Hepatocyte (in vitro differentiated cells): ENCODE measurements around the gene MXI1. TPM values are rescaled to one million over a fixed set of nuclear protein-coding genes. Genes with fewer than 3 reads are reported as not detected.

Source experiments
- DNase-seq: peaks from one replicate; pipeline ENCODE4 v3.0.0-alpha.2; 2016; ENCODE audit warnings: low spot score
- H2AFZ ChIP-seq: fragments of 200-600 bp; sonication (generic); 2 replicates; pipeline ENCODE4 v1.6.0; 2016; ENCODE audit warnings: antibody characterized with exemption, mild to moderate bottlenecking
- H3K27ac ChIP-seq: fragments of 200-600 bp; sonication (generic); 2 replicates; pipeline ENCODE4 v1.5.1; 2016; ENCODE audit warnings: mild to moderate bottlenecking
- H3K27me3 ChIP-seq: fragments of 200-600 bp; sonication (generic); 2 replicates; pipeline ENCODE4 v1.6.1; 2016
- H3K36me3 ChIP-seq: fragments of 200-600 bp; sonication (generic); replicated peaks from 2 replicates; pipeline ENCODE4 v1.5.1; 2016; ENCODE audit warnings: low read depth; ENCODE audit not compliant: insufficient read depth
- H3K4me1 ChIP-seq: fragments of 200-600 bp; sonication (generic); 2 replicates; pipeline ENCODE4 v1.5.1; 2016; ENCODE audit warnings: mild to moderate bottlenecking, moderate library complexity; ENCODE audit not compliant: insufficient read depth
- H3K4me2 ChIP-seq: fragments of 200-600 bp; sonication (generic); 2 replicates; pipeline ENCODE4 v1.6.0; 2016
- H3K4me3 ChIP-seq: fragments of 200-600 bp; sonication (generic); 2 replicates; pipeline ENCODE4 v1.5.1; 2016; ENCODE audit warnings: mild to moderate bottlenecking
- H3K79me2 ChIP-seq: fragments of 200-600 bp; sonication (generic); 2 replicates; pipeline ENCODE4 v1.6.0; 2017; ENCODE audit warnings: mild to moderate bottlenecking
- H3K9me2 ChIP-seq: fragments of 200-600 bp; sonication (generic); replicated peaks from 2 replicates; pipeline ENCODE4 v1.6.0; 2017; ENCODE audit warnings: mild to moderate bottlenecking; ENCODE audit not compliant: insufficient read depth
- H3K9me3 ChIP-seq: fragments of 200-600 bp; sonication (generic); 2 replicates; pipeline ENCODE4 v1.5.1; 2016; ENCODE audit warnings: low read depth, mild to moderate bottlenecking
- H4K20me1 ChIP-seq: fragments of 200-600 bp; sonication (generic); 2 replicates; pipeline ENCODE4 v1.6.0; 2016; ENCODE audit warnings: mild to moderate bottlenecking; ENCODE audit not compliant: insufficient read depth, poor library complexity, severe bottlenecking
- EZH2 ChIP-seq: fragments of 200-600 bp; sonication (generic); IDR thresholded peaks from 2 replicates; pipeline ENCODE4 v1.6.1; 2016; ENCODE audit warnings: antibody characterized with exemption, mild to moderate bottlenecking, borderline replicate concordance
- EZH2phosphoT487 ChIP-seq: fragments of 200-600 bp; sonication (generic); IDR thresholded peaks from one replicate; pipeline ENCODE4 v1.6.1; 2018; ENCODE audit warnings: antibody characterized with exemption, mild to moderate bottlenecking, low read depth, moderate library complexity; ENCODE audit not compliant: unreplicated experiment, severe bottlenecking
- WGBS: methylation state at CpG from one replicate; pipeline ENCODE4 v1.1.6; 2016; ENCODE audit warnings: low lambda C conversion rate; ENCODE audit errors: missing lambda C conversion rate; 5-methylcytosine and 5-hydroxymethylcytosine counted together
- polyA plus RNA-seq: library from polyadenylated mRNA; unstranded; fragments of >200 nt; fragmentation: Nextera tagmentation; extraction: Ambion mirVana; gene quantifications from 2 replicates; pipeline ENCODE4 v1.2.1, GENCODE V29; 2016
- total RNA-seq: library from RNA; depleted of rRNA; stranded (reverse); fragments of >200 nt; gene quantifications from 2 replicates; pipeline ENCODE4 v1.2.3, GENCODE V29; 2014
- TF ChIP-seq, protein P1 (sequence below): fragments of 200-600 bp; sonication (generic); IDR thresholded peaks from 2 replicates; pipeline ENCODE4 v1.5.1; 2016; ENCODE audit warnings: antibody characterized with exemption, mild to moderate bottlenecking; ENCODE audit not compliant: poor library complexity

The MXI1 gene
- total and polyA plus RNA-seq, 2 experiments from 2014 or later: 14.2 to 14.8 TPM

DNA sequence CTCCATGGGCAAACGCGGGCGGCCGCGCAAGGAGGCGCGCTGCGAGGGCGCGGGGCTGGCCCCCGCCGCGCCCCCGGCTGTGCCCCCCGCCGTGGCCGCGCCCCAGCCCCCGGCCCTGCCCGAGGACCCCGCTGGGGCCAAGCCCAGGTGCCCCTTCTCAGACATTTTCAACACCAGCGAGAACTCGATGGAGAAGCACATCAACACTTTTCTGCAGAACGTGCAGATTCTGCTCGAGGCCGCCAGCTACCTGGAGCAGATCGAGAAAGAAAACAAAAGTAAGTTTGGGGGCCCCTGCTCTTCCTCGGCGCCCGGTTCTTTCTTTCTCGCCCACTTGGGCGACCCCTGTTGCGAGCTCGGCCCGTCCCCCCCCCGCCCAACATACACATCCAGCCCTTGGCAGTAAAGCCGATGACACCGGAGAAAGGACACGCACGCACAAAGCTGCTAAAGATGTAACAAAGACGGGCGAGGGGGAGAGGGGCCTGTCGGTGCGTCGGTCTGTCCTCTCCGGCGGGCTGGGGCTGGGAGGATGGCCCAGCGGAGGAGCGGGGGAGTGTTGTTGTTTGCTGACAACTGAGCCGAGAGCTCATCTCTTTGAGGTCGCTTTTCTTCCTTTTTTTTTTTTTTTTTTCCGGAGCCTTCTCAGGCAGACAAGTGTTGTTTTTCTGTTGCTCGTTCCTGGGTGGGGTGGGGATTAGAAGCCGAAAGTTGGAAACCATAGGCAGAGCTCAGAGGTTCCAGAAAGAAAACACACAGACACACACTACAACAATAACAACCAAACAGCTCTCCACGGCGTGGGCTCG lies 604 bp downstream of the MXI1 start:
- Histone ChIP-seq H2AFZ (peak overlapping the region; percentile 92), H3K27ac (peak overlapping the region; percentile 93), H3K4me2 (peak overlapping the region; percentile 93), H3K9me2 (no peaks in the 10 kb centered on the region), H4K20me1 (no peaks in the 10 kb centered on the region), H3K79me2 (peaks cover 11% of the 10 kb centered on the region), H3K4me3 (peak overlapping the region; percentile 88), H3K9me3 (no peaks in the 10 kb centered on the region), H3K4me1 (peaks cover 11% of the 10 kb centered on the region), H3K36me3 (no peaks in the 10 kb centered on the region), H3K27me3 (no peaks in the 10 kb centered on the region)
- TF ChIP-seq EZH2: no peak
- TF ChIP-seq, protein P1, sequence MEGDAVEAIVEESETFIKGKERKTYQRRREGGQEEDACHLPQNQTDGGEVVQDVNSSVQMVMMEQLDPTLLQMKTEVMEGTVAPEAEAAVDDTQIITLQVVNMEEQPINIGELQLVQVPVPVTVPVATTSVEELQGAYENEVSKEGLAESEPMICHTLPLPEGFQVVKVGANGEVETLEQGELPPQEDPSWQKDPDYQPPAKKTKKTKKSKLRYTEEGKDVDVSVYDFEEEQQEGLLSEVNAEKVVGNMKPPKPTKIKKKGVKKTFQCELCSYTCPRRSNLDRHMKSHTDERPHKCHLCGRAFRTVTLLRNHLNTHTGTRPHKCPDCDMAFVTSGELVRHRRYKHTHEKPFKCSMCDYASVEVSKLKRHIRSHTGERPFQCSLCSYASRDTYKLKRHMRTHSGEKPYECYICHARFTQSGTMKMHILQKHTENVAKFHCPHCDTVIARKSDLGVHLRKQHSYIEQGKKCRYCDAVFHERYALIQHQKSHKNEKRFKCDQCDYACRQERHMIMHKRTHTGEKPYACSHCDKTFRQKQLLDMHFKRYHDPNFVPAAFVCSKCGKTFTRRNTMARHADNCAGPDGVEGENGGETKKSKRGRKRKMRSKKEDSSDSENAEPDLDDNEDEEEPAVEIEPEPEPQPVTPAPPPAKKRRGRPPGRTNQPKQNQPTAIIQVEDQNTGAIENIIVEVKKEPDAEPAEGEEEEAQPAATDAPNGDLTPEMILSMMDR: no peak
- TF ChIP-seq EZH2phosphoT487: no peak
- WGBS: 1% methylated on average over 35 of the region's 57 CpGs
- DNase-seq: peak; percentile 58

DNA sequence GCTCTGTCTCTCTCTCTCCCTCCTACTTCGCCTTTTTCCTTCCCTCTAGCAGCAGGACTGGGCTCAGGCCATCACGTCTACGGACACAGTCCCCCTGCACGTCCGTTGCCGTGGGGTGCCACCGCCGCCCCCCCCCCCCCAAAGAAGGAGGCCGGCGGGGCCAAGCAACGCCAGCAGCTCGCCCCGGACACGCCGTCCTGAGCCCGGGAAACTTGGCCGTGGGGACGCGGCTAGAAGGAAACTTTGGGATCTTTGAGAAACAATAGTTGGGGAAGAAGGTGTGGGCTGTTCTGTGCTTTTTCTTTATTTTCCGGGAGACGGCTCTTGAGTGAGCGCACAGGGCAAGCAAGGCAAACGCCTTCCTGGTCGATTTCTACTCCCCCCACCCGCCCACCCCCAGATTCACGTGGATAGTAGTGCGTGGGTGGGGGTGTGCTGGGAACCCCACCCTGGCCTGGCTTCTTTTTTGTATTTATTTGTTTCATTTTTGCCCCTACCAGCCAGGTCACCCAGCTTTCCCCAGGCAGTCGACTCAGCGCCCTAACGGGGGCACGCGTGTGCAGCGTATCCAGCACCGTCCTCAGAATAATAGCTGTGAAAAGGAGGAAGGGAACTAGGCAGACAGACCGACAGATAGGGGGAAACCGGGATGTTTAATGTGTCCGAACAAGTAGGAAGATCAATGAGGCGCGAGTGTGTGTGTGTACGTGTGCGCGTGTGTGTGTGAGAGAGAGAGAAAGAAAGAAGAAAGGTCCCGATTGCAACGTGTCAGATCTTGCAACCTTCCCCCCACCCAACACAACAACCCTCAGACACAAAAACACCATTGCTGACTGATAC lies 1.4 kb downstream of the MXI1 start:
- Histone ChIP-seq H3K4me3 (peak overlapping the region; percentile 88), H3K9me3 (no peaks in the 10 kb centered on the region), H3K27me3 (no peaks in the 10 kb centered on the region), H3K36me3 (no peaks in the 10 kb centered on the region), H3K79me2 (peaks cover 20% of the 10 kb centered on the region), H3K9me2 (no peaks in the 10 kb centered on the region), H3K4me2 (peak overlapping the region; percentile 93), H2AFZ (peak overlapping the region; percentile 92), H3K27ac (peak overlapping the region; percentile 93), H4K20me1 (no peaks in the 10 kb centered on the region), H3K4me1 (peaks cover 11% of the 10 kb centered on the region)
- 2% methylated on average over 34 of the region's 44 CpGs for WGBS
- no peak for TF ChIP-seq EZH2
- TF ChIP-seq EZH2phosphoT487: no peak
- TF ChIP-seq, protein P1: peak; percentile 20
- DNase-seq: peak; percentile 58

DNA sequence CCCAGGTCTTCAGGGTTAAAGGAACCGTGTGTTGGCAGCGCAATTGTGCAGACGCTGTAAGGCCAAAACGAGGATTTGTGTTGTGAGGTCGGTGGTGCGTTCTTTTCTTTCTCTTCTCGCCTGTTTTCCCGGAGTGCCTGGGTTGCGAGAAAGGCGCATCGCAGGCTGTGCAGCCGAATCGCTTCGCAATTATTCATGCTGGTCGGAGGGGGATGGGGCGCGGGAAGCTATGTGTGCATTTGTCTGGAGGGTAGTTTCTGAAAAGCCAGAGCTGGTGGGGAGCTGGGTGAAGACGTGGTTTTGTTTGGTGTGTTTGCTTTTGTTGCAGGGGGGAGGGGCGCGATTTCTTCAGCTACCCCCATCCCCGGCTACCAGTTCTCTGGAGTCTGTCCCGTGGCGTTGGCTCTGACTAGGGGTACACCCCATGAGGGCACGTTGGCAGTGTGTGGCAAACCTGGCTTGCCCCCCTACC lies 2.1 kb downstream of the MXI1 start:
- TF ChIP-seq EZH2: no peak
- TF ChIP-seq, protein P1: no peak
- no peak for TF ChIP-seq EZH2phosphoT487
- no peaks in the 10 kb centered on the region for H3K36me3 ChIP-seq
- DNase-seq: peak; percentile 77
- H3K27me3 ChIP-seq: no peaks in the 10 kb centered on the region
- H3K27ac ChIP-seq: peak overlapping the region; percentile 93
- no peaks in the 10 kb centered on the region for H4K20me1 ChIP-seq
- no peaks in the 10 kb centered on the region for H3K9me3 ChIP-seq
- H3K4me1 ChIP-seq: peaks cover 16% of the 10 kb centered on the region
- H2AFZ ChIP-seq: peak overlapping the region; percentile 92
- peak overlapping the region; percentile 93 for H3K4me2 ChIP-seq
- H3K9me2 ChIP-seq: no peaks in the 10 kb centered on the region
- peaks cover 21% of the 10 kb centered on the region for H3K79me2 ChIP-seq
- WGBS: 2% methylated on average over 20 of the region's 24 CpGs
- peak overlapping the region; percentile 88 for H3K4me3 ChIP-seq
